ENCODE results near the gene TSPYL6. TPM values are rescaled to one million over a fixed set of nuclear protein-coding genes. Genes with fewer than 3 reads are reported as not detected.

Gene TSPYL6
- total RNA-seq, 1 donor from 2014 or later = not detected

GRCh38 chr2:54208364-54209240 is 47.4 kb downstream of the TSPYL6 start:
- Mint-ChIP-seq H3K4me3 (no peak overlapping the region), H3K36me3 (ENCODE audit: low read depth) (no peaks in the 10 kb centered on the region), H3K27me3 (ENCODE audit: low read depth) (no peaks in the 10 kb centered on the region), H3K27ac (ENCODE audit: unreplicated experiment) (no peak overlapping the region), H3K4me1 (peaks cover 14% of the 10 kb centered on the region), H3K9me3 (peaks cover 2% of the 10 kb centered on the region)
- no peak for TF ChIP-seq CTCF (conservative IDR thresholded peaks at IDR 0.05)
- no peak for DNase-seq (ENCODE audit: low read depth, low spot score)

- DNase-seq (ENCODE audit: low read depth, low spot score) = no peak
- H3K36me3 Mint-ChIP-seq (ENCODE audit: low read depth) = no peaks in the 10 kb centered on the region
- TF ChIP-seq CTCF (conservative IDR thresholded peaks at IDR 0.05) = no peak
- H3K4me3 Mint-ChIP-seq = no peak overlapping the region
- H3K9me3 Mint-ChIP-seq = no peaks in the 10 kb centered on the region
- no peak overlapping the region for H3K27ac Mint-ChIP-seq (ENCODE audit: unreplicated experiment)
- H3K4me1 Mint-ChIP-seq = peaks cover 14% of the 10 kb centered on the region
- H3K27me3 Mint-ChIP-seq (ENCODE audit: low read depth) = no peaks in the 10 kb centered on the region
Observed at GRCh38 chr2:54207666-54208195, 48.3 kb downstream of the TSPYL6 start.

GRCh38 chr2:54206596-54206995 is 49.4 kb downstream of the TSPYL6 start:
- Mint-ChIP-seq H3K27me3 (ENCODE audit: low read depth) (no peaks in the 10 kb centered on the region), H3K4me3 (no peak overlapping the region), H3K4me1 (peaks cover 14% of the 10 kb centered on the region), H3K27ac (ENCODE audit: unreplicated experiment) (no peak overlapping the region), H3K9me3 (no peaks in the 10 kb centered on the region), H3K36me3 (ENCODE audit: low read depth) (no peaks in the 10 kb centered on the region)
- no peak for DNase-seq (ENCODE audit: low read depth, low spot score)
- peak; percentile 65 for TF ChIP-seq CTCF (conservative IDR thresholded peaks at IDR 0.05)

GRCh38 chr2:54204476-54204875 is 51.6 kb downstream of the TSPYL6 start:
- Mint-ChIP-seq H3K4me1 (peaks cover 14% of the 10 kb centered on the region), H3K27me3 (ENCODE audit: low read depth) (no peaks in the 10 kb centered on the region), H3K4me3 (no peak overlapping the region), H3K9me3 (peaks cover under 1% of the 10 kb centered on the region), H3K36me3 (ENCODE audit: low read depth) (no peaks in the 10 kb centered on the region), H3K27ac (ENCODE audit: unreplicated experiment) (no peak overlapping the region)
- no peak for TF ChIP-seq CTCF (conservative IDR thresholded peaks at IDR 0.05)
- no peak for DNase-seq (ENCODE audit: low read depth, low spot score)

Other genes starting within 250 kb of the TSPYL6 start
- 5.9 and 8.3 TPM in 2 replicates for gene ACYP2, start 140.6 kb downstream of the TSPYL6 start, total RNA-seq
- 217 and 227 TPM in 2 replicates for gene SPTBN1, start 200.1 kb upstream of the TSPYL6 start, total RNA-seq

All from neural crest cell (in vitro differentiated cells).